ELR (cell line): ENCODE measurements around the gene PLEKHH2.
A peak's percentile ranks its signal among the peaks of the same experiment; 100 is the strongest.
"Not testable (repeated sequence)": the region's sequence is repeated elsewhere in the genome, so short reads cannot be mapped to it uniquely, and the experiment has no call there.

Experiments used
- DNase-seq: peaks from one replicate; pipeline ENCODE4 v3.0.0-alpha.2; 2015; ENCODE audit warnings: low read depth

Gene PLEKHH2

GRCh38 chr2:43636621-43637020 lies 439 bp upstream of the PLEKHH2 start:
- no peak for DNase-seq

DNA sequence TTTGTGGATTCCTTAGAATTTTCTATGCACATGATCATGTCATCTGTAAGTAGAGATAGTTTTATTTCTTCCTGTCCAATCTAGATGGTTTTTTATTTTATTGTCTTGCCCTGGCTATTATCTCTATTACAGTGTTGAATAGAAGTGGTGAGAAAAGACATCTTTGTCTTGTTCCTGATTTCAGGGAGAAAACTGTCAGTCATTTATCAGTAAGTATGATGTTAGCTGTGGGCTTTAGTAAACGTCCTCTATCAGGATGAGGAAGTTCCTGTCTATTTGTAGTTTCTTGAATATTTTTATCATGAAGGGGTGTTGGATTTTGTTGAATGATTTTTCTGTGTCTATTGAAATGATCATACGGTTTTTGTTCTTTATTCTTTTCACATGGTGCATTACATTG lies 5.3 kb downstream of the PLEKHH2 start:
- DNase-seq = no peak

- DNase-seq = no peak
Observed at GRCh38 chr2:43643680-43644079, 6.6 kb downstream of the PLEKHH2 start.

- no peak for DNase-seq
Observed at GRCh38 chr2:43648994-43649701, 12.1 kb downstream of the PLEKHH2 start.

GRCh38 chr2:43653506-43653905 lies 16.4 kb downstream of the PLEKHH2 start:
- DNase-seq = no peak

- no peak for DNase-seq
Observed at GRCh38 chr2:43657241-43657640, 20.2 kb downstream of the PLEKHH2 start.

DNA sequence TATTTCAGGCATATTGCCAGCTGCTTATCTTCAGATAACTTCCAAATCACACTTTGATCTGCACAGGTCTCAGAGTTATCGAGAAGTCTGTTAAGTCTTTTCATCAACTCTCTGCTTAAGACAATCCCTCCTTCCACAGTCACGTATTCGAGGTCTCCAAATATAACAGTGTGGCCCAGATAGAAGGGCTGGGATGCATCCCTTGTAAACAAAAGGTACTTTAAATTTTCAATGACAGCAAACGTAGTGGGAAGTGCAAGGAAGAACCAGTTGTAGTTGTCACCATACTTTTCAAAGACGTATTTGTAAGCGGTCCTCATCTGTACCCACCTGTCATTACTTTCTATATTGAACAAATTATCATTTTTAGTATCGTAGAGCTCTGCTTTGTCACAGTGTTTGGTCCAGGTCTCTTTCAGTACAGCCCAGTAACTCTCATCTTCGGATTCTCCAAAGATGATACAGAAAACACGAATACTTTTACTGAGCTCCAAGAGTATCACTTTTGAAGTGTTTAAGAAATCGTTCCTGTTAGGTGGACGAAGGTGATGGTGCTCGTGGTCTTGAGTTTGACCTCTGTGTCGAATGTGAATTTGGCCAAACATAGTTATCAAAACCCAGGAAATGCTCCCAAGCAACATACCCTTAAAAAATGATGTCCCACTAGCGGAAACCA lies 38.7 kb downstream of the PLEKHH2 start:
- DNase-seq = no peak

GRCh38 chr2:43676322-43677050 lies 39.4 kb downstream of the PLEKHH2 start, which contains the start of gene C1GALT1C1L:
TSS of gene C1GALT1C1L (minus strand) at chr2:43676429. CDS start at chr2:43676322, 107 bp downstream.
- peak; percentile 60 for DNase-seq

- not testable (repeated sequence) for DNase-seq
Observed at GRCh38 chr2:43677783-43678182, 40.7 kb downstream of the PLEKHH2 start.

- no peak for DNase-seq
Observed at GRCh38 chr2:43685357-43685756, 48.3 kb downstream of the PLEKHH2 start.

DNA sequence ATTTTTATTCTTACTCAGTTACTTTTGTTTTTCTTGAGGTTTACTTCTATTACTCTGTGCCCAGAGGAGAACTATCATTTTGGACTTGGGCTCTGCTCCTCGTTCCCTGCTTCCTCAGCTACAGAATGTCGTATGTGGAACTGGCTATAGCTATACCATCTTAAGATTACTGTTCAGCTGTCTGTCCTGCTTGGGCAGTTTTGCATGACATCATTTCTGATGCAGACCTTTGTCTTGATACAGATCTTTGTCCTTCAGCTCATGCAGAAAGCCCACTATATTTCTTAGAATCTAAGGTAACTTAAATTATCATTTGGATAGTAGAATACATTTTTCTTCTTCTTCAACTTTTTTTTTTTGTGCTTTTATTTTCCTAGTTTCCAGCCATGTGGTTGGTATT lies 52.9 kb downstream of the PLEKHH2 start:
- no peak for DNase-seq

GRCh38 chr2:43692428-43692994 lies 55.5 kb downstream of the PLEKHH2 start:
- no peak for DNase-seq

- not testable (repeated sequence) for DNase-seq
Observed at GRCh38 chr2:43698140-43698539, 61.1 kb downstream of the PLEKHH2 start.

- DNase-seq = no peak
Observed at GRCh38 chr2:43699761-43700160, 62.7 kb downstream of the PLEKHH2 start.

DNA sequence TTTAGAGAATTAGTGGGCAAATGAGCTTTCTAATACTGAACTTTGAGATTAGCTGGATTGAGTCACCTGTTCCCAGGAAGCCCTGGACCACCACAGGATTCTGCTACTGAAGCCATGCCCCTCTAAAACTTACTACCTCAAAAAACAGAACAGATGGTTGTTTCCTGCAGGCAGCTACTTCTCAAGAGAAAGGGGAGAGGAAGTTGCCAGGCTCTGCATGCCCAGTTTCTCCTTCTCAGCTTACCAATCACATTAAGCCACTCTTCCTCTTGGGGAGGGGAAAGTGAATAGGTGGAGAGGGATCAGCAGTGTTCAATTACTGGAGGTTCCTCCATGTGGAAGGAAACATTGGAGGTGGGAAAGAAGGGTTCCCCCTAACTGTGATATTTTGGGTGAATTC lies 64.1 kb downstream of the PLEKHH2 start:
- no peak for DNase-seq

DNA sequence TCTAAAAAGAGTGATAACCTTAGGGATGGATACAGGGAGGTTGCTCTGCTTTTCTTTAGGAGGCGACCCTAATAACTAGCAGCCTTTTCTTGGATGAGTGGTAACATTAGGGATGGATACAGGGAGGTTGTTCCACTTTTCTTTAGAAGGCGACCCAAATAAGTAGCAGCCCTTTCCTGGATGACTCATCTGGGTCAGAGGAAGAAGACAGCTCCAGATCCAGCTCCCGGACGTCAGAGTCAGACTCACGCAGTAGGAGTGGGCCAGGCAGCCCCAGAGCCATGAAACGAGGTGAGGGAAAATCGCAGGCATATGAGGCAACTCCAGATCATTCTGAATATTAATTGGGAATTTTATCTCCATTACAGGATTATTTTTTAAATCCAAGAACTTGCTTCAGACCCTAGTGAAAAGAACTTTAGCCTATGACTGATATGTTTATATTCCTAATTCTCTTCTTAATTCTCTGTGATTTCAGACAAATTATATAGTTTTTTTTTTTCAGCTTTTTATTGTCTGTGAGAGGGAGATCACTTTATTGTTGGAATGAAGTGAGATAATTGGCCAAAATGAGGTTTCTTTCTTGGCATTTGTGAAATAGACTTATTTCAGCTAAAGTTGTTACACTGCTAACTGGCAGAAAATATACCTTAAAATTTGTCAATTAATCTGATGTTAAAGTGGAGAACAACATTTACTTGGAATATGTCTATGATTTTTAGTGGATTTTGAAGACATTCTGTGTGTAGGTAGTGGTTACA lies 70.4 kb downstream of the PLEKHH2 start:
- DNase-seq = peak; percentile 87

DNA sequence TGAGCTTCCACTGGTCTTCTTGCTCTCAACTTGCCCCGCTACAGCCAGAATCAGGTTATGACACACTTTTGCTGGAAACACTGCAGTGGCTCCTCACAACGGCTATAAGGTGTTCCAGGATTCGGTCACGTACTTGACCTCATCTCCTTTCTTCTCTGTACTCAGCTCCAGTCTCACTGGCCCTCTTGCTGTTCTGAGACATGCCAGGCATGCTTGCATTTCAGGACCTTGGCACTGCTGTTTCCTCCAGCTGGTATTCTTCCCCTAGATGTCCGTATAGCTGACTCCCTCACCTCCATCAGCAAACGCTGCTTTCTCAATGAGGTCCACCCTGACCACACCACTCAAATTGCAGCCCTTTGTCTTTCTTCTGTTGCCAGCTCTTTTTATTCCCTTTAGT lies 71.1 kb downstream of the PLEKHH2 start:
- DNase-seq = no peak

GRCh38 chr2:43708891-43709290 lies 71.8 kb downstream of the PLEKHH2 start:
- DNase-seq = peak; percentile 49

GRCh38 chr2:43710866-43711265 lies 73.8 kb downstream of the PLEKHH2 start:
- no peak for DNase-seq

GRCh38 chr2:43714164-43714563 lies 77.1 kb downstream of the PLEKHH2 start:
- DNase-seq = peak; percentile 63

- peak; percentile 14 for DNase-seq
Observed at GRCh38 chr2:43715300-43716098, 78.4 kb downstream of the PLEKHH2 start.
